IMR-90 (cell line): ENCODE data around the gene DNTT.

Source experiments
- CTCF ChIP-seq: conservative IDR thresholded peaks from 2 replicates; pipeline ENCODE4 v1.5.1; 2012; ENCODE audit warnings: mild to moderate bottlenecking, low read depth, low read length, improper control_type of control experiment
- RAD21 ChIP-seq: IDR thresholded peaks from 2 replicates; pipeline ENCODE4 v1.6.1; 2012; ENCODE audit warnings: low read length, improper control_type of control experiment
- RFX5 ChIP-seq: IDR thresholded peaks from 2 replicates; pipeline ENCODE4 v1.8.0; 2012; ENCODE audit warnings: low read depth, mild to moderate bottlenecking, low read length, moderate library complexity

- TF ChIP-seq CTCF = no peak
- TF ChIP-seq RFX5 = no peak
- no peak for TF ChIP-seq RAD21
These were observed 5.5 kb downstream of the DNTT start for GRCh38 chr10:96309628-96310320.
